HG03064 (cell line): ENCODE results near the gene ZNF148.
A peak's percentile ranks its signal among the peaks of the same experiment; 100 is the strongest.
"Not testable (repeated sequence)": the region's sequence is repeated elsewhere in the genome, so short reads cannot be mapped to it uniquely, and the experiment has no call there.

ENCODE experiments used
- ATAC-seq: cut with Tn5 transposase; IDR thresholded peaks from one replicate; pipeline ENCODE4 v1.9.1; 2021; ENCODE audit warnings: low read depth; ENCODE audit not compliant: unreplicated experiment

Gene ZNF148

DNA sequence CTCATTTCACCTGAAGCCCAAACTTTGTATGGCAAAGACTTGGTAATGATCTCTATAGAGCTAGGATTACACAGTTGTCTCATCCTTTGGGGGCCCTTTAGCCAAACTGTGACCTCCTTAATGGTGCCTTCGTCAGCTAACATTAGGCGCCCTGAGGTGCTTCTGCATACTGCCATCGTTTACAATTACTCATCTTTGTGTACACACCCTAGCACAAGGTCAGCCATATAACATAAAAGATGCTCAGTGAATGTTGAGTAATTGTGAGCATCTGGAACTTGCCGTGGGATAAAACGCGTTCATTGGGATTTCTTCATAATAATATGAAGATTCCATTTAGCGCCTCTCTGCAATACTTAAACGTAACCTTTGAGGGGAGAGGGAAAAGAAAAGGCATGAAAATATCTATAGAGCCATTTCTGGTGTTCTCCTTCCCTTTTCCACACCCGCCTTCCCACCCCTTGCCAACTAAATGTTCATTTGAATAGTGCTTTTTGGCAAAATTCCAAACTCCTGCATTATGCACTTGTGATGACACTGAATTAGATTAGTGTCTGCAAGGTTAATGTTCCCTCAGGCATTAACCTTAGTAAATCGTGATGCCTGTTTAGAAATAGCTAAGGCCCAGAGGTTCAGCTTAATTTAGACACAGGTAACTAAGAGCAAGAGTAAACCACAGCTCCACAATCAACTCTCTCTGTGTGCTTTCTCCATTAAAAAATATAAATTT is 990 bp upstream of the ZNF148 start:
- no peak for ATAC-seq

DNA sequence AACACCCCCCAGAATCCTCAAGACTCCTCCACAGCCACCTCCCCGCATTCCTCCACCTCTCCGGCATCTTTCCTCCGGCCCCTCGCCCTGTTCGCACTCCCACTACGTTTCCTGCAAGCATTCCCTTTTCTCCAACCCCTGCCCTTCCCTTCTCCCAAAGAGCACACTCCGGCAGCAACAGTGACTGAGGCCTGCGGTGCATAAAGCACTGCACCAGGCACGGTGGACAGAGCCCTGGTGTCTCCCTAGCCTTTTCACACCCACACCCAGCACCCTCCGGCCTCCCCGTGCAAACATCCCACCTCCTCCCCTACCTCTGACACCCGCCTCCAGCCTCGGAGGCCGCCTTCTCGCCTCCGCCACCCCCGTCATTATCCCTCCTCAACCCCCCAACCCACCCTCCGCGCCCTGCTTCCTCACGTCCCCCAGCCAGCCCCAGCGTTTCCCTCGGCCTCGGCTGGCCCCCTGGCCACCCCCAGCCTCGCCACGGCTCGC is 577 bp downstream of the ZNF148 start:
- ATAC-seq, result peak; percentile 20

DNA sequence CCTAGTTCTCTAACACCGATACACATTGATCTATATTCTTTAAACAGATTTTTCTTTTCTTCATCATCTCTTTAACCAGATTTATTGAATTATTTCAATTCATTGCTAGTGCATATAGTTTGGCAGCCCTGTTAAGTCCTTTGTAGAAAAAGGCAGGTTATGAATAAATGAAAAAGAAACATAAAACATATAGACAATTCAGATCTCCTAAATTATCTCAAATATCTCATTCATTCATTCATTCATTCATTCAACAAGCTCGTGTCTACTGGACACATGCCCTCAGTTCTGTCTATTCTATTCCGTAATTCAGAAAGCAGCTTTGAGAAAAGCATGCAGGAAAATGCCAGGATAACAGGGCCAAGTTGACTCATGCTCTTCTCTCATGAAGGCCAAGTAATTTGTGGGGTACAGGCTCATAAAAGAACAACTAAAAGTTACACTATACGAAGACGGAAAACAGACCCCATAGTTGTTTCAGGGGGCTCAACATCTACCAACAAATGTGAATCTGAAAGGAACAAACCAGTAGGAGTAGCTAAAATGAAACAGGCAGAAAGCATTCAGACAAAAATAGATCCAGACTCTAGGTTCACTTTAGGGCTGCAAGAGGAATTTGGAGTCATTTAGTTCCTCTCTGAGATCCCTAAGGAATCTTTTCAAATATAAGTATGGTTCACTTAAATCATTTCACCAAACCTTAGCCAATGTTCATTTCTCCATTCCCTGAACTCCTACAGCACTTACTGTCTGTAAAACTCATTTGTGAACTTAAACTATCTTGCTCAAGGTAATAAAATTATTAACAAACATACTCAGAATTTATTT is 7.5 kb downstream of the ZNF148 start:
- ATAC-seq, result no peak

DNA sequence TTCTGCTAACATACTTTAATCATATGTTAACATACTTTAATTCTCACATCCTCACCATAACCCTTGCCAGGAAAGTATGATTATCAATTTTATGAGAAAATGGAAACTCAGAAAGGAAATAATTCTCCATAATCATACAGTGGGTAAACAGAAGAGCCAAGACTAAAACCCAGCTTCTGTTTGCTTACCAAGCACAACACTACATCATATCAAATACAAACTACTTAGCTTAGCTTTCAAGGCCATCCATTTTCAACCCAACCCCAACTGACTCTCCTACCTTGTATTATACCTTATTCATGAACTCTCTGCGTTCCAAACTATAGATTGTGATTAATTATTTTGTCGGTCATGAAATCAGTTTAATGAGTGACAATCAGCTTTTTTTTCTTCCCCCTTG is 9.0 kb downstream of the ZNF148 start:
- no peak for ATAC-seq

DNA sequence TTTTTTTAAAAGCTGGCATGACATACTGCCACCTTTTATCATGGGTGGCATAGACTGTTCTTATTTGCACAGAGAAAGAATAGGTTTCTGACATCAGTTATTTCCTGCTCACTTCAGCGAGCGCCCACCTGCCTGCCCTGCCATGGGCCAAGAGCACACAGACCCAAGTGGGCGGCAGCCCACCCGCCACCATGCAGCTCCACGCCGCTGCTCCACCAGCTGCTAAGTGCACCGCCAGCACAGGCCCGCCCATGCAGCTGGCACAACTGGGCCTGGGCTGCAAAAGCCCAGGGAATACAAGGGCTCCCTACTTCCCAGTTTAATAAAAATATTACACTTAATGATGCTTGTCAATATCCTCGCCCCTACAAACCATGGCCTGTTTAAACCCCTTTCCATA is 15.4 kb downstream of the ZNF148 start:
- ATAC-seq, result no peak

DNA sequence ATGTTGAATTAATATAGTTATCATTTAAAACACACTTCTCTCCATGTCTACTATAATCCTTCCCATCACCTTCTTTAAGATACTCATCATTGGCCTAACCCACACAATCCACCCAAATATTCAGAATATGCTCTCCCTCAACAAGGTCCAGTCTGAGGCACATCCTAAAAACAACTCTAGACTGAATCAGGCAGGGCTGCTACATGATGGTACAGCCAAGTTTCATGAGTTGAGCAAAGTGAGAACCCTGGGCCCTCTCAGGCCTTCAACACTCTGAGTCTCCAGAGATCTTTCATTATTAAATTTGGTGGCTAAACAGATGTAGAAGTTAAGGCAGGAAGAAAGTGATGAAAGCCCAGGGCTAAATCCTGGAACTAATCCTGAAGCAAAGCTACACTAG is 16.2 kb downstream of the ZNF148 start:
- no peak for ATAC-seq

DNA sequence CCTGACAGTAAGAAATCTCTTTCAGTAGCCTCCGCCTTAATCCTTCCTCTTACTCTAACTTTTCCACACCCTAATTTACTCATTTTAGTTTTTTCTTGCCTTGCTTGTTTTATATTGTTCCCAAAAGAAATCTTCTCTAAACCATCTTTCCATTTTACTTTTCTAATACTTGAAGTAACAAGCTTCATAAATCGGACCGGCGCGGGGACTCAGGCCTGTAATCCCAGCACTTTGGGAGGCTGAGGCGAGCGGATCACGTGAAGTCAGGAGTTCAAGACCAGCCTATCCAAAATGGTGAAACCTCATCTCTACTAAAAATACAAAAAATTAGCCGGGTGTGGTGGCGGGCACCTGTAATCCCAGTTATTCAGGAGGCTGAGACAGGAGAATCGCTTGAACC is 17.3 kb downstream of the ZNF148 start:
- ATAC-seq, result no peak

DNA sequence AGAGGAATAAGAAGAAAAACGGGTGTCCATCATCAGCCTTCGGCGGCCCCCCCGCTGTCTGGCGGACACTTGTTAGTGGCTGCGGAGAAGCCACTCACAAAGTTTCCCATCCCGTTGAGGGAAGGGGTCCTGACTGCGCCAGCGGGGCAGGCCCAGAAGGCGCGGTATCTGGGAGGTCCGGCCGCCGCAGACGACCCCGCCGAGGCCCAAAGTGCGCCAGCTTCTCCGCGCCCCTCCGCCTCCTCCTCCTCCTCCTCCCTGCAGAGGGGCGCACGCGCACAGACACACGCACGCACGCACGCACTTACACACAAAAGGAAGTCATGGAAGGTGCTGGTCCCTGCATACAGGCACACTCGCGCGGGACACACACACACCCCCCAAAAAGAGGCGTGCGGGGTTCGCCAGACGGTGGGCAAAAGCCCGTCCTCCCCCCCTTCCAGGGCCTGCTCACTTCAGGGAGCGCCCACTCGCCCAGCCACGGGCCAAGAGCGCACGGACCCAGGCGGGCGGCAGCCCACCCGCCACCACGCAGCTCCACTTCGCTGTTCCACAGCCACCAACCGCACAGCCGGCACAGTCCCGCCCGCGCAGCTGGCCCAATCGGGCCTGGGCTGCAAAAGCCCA is 18.0 kb downstream of the ZNF148 start:
- peak; percentile 48 for ATAC-seq

DNA sequence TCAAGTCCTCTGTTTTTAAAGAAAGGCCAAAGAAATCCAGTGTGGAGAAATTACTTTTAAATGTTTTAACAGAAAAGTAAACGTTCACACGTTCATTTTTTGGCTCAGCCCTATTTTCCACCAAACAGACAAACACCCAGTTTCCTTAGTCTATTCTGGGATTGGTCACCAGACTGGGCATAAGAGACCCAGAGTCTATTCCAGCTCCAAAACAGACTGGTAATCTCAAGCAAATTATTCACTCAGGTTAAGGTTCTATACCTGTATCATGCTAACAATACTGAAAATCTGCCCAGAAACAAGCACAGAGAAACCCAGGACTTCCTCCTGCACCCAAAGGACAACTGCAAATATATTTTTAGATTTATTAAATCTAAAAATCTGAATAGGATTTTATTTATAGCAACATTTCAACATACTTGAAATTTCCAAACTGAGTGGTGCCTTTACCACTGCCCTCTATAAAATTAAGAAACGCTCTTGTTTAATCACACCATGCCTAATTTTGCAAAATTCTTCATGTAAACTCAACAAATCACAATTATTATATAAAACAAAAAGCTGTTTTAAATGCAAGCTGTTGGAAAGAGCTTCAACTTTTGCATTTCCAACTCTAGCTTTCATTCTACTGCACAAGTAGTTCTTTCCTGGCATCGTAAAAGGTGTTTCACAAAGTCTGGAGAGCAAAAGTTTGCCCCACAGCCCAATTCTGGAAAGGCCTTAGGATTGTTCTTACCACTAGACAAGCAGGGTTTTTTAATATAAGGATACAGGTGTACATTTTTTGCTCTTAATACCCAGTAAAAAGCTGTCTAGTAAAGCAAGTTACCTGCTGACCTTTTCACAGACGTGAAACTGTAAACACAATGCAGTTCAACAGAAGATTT is 18.7 kb downstream of the ZNF148 start:
- ATAC-seq, result no peak

DNA sequence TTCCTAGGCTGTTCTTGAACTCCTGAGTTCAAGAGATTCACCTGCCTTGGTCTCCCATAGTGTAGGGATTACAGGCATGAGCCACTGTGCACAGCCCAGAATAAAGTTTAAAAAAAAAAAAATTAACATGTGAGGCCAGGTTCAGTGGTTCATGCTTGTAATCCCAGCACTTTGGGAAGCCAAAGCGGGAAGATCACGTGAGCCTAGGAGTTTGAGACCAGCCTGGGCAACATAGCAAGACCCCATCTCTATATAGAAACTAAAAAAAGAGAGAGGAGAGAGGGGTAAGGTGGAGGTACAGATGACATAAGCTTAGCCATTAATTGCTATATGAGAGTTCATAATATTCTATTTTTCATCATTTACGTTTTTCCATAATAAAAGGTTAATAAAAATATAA is 21.5 kb downstream of the ZNF148 start:
- ATAC-seq, result no peak

DNA sequence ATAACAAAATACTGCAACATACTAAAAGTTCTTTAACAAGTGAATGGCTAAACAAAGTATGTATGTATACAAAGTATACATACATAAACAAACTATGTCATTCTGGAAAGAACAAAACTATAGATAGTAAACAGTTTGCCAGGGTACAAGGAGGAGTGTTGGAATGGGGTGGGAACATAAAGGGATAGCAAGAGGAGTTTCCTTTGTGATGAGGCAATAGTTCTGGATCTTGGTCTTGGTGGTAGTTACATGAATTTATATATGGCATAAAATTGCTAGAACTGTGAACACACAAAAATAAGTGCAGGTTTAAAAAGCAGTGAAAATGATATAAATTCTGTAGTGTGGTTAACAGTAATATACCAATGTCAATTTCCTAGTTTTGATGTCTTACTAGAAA is 22.0 kb downstream of the ZNF148 start:
- ATAC-seq, result no peak

DNA sequence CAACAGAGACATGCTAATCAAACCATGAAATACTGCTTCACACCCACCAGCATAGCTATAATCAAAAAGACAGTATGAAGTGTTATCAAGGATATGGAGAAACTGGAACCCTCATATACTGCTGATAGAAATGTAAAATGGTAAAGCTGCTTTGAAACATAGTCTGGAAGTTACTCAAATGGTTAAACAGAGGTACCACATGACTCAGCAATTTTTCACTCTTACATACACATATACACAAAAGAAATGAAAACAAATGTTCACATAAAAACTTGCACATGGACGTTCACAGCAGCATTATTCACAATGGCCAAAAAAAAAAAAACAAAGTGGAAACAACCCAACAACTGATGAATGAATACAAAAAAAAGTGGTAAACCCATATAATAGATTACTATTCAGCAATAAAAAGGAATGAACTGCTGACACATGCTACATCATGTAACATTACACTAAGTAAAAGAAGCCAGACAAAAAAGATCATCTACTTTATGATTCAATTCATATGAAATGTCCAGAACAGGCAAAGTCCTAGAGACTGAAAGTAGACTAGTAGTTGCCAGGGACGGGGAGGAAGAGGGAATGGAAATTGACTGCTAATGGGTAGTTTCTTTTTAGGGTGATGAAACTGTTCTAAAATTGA is 23.2 kb downstream of the ZNF148 start:
- no peak for ATAC-seq

DNA sequence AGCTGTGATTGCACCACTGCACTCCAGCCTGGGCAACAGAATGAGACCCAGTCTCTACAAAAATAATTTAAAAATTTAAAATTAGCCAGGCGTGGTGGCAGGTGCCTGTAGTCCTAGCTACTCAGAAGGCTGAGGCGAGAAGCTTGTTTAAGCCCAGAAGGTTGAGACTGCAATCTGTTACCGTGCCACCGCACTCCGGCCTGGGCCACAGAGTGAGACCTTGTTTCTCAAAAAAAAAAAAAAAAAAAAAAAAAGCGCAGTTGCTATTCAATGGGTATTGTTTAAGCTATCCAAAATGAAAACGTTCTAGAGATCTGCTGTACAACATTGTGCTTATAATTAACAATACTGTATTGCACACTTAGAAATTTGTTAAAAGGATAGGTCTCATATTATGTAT is 24.0 kb downstream of the ZNF148 start:
- ATAC-seq, result no peak

DNA sequence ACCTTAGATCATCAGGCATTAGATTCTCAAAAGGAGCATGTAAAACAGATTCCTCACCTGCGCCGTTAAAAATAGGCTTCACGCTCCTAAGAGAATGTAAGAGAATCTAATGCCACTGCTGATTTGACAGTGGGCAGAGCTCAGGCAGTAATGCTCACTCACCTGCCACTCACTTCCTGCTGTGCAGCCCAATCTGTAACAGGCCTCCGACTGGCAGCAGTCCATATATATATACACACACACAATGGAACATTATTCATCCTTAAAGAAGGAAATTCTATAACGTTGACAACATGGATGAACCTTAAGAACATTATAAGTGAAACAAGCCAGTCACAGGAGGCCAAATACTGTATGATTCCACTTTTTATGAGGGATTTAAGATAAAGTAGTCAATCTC is 24.5 kb downstream of the ZNF148 start:
- ATAC-seq, result no peak

DNA sequence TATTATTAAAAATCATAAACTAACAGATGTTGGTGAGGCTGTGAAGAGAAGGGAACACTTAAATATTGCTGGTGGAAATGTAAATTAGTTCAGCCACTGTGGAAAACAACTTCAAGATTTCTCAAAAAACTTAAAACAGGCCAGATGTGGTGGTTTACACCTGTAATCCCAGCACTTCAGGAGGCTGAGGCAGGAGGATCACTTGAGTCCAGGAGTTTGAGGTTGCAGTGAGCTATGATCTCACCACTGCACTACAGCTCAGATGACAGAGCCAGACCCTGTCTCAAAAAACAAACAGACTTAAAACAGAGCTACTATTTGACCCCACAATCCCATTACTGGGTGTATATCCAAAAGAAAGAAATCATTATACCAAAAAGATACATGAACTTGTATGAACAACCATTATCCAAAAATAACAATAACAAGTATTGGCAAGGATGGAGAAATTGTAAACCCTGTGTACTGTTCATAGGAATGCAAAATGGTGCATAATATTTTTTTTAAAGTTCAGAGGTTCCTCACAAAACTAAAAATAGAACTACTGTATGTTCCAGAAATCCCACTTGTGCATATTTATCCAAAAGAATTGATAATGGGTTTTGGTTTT is 25.5 kb downstream of the ZNF148 start:
- ATAC-seq, result no peak

DNA sequence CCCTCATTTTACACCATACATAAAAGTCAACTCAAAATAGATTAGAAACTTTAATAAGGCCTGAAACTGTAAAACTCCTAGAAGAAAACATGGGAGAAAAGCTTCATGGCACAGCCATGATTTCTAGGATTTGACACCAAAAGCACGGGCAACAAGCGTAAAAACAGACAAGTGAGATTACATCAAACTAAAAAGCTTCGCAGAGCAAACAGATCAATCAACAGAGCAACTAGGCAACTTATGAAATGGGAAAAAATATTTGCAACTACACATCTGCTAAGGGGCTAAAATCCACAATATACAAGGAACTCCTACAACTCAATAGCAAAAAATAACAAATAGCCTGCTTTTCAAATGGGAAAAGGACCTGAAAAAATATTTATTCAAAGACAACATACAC is 26.1 kb downstream of the ZNF148 start:
- no peak for ATAC-seq

DNA sequence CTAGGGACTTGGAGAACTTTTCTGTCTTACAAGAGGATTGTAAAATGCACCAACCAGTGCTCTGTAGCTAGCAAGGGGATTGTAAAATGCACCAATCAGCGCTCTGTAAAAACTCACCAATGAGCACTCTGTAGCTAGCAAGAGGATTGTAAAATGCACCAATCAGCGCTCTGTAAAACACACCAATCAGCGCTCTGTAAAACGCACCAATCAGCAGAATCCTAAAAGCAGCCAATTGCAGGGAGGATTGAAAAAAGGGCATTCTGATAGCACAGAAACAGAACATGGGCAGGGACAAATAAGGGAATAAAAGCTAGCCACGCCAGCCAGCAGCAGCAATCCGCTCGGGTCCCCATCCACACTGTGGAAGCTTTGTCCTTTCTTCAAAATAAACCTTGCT is 31.8 kb downstream of the ZNF148 start:
- not testable (repeated sequence) for ATAC-seq

DNA sequence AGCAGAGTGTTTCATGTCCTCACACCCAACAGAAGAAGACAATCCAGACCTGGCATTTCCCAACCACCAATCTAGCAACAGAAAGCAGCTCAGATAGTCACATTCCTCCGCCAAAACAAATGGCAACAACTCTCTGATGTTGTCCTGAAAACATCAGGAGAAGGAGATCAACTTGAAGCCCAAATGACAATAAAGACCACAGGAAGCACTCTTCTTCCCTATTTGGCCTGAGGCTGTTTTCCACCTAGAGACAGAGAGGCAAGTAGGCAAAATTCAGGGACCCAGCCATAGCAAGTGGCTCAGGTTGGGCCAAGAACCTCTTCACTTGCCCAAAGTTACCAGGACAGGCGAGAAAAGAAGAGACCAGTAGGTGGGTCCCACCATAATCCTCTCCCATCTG is 35.0 kb downstream of the ZNF148 start:
- no peak for ATAC-seq

DNA sequence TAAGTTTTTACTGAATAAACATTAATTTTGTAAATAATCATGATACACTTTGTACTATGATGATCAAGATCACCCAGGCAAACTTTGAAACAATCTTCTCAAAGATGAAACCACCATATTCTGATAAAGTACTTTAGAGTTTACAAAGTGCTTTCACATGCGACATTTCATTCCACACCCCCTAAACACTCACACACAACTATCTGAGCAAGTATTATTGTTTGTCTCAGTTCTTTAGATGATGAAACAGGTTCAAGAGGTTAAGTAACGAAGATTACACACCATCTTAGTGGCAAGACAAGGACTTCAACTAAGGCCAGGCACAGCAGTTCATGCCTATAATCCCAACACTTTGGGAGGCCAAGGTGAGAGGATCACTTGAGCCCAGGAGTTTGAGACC is 37.6 kb downstream of the ZNF148 start:
- ATAC-seq, result no peak
